HepG2 (cell line): ENCODE results near the gene FNBP1L. TPM values are rescaled to one million over a fixed set of nuclear protein-coding genes. Genes with fewer than 3 reads are reported as not detected.

ENCODE experiments used
- CHD2 ChIP-seq: IDR thresholded peaks from 2 replicates; pipeline ENCODE4 v1.6.1; 2011; ENCODE audit warnings: low read depth, low read length, improper control_type of control experiment
- GABPA ChIP-seq, 2 experiments: IDR thresholded peaks; 2 replicates each; pipeline ENCODE4 v1.6.1; 2011 to 2016; ENCODE audit warnings: low read depth in 2 of 2, low read length in 1 of 2, missing biosample characterization in 1 of 2, missing genetic modification characterization in 1 of 2
- KDM1A ChIP-seq: IDR thresholded peaks from 2 replicates; pipeline ENCODE4 v1.6.1; 2016; ENCODE audit warnings: missing compliant biosample characterization
- KMT2B ChIP-seq: IDR thresholded peaks from 2 replicates; pipeline ENCODE4 v1.6.1; 2016; ENCODE audit warnings: missing genetic modification reagents, missing compliant biosample characterization
- MBD4 ChIP-seq: IDR thresholded peaks from 2 replicates; pipeline ENCODE4 v1.6.1; 2012; ENCODE audit warnings: low read length, inconsistent platforms, borderline replicate concordance
- MTA3 ChIP-seq: sonication (generic); formaldehyde crosslinking; IDR thresholded peaks from 2 replicates; pipeline ENCODE4 v1.4.0; 2020; ENCODE audit warnings: missing genetic modification reagents
- NFE2L2 ChIP-seq: fragments of 150-350 bp; IDR thresholded peaks from 2 replicates; pipeline ENCODE4 v1.6.1; 2014; ENCODE audit warnings: low read length
- RAD21 ChIP-seq: fragments of 450-650 bp; formaldehyde crosslinking; IDR thresholded peaks from 2 replicates; pipeline ENCODE4 v1.5.0; 2020; ENCODE audit warnings: mild to moderate bottlenecking
- SUZ12 ChIP-seq: fragments of 150-350 bp; IDR thresholded peaks from 2 replicates; pipeline ENCODE4 v1.6.1; 2014; ENCODE audit warnings: low read depth, low read length
- ZNF564 ChIP-seq: sonication (generic); formaldehyde crosslinking; IDR thresholded peaks from 2 replicates; pipeline ENCODE4 v1.8.1; 2023; ENCODE audit warnings: mild to moderate bottlenecking, missing genetic modification reagents
- ZNF850 ChIP-seq: sonication (generic); formaldehyde crosslinking; conservative IDR thresholded peaks from 2 replicates; pipeline ENCODE4 v1.9.0; 2021; ENCODE audit warnings: mild to moderate bottlenecking, missing genetic modification reagents
- ZSCAN21 ChIP-seq: sonication (generic); formaldehyde crosslinking; IDR thresholded peaks from 2 replicates; pipeline ENCODE4 v1.8.0; 2022; ENCODE audit warnings: mild to moderate bottlenecking, missing genetic modification reagents, moderate library complexity, borderline replicate concordance
- polyA plus RNA-seq, 8 experiments: library from polyadenylated mRNA; depleted of rRNA in 3 of 8; stranded (reverse) in 7 of 8; unstranded in 1 of 8; fragments of >200 nt; fragmentation: Illumina TruSeq in 4 of 8; extraction: Trizol in 4 of 8; gene quantifications; 2 replicates each; pipeline versions ENCODE4 v1.2.1 to v1.2.3, GENCODE V29; 2011 to 2016; ENCODE audit warnings: low read depth in 4 of 8, missing spikeins in 1 of 8, mixed read lengths in 1 of 8; ENCODE audit not compliant: insufficient read depth in 1 of 8
- total RNA-seq, 5 experiments: library from RNA; depleted of rRNA; stranded (reverse); fragments of >200 nt; fragmentation: Illumina TruSeq; extraction: Trizol; gene quantifications; 2 replicates each; pipeline ENCODE4 v1.2.3, GENCODE V29; 2016; ENCODE audit warnings: low read depth in 1 of 5
- TF ChIP-seq, protein P1 (sequence below): sonication (generic); formaldehyde crosslinking; IDR thresholded peaks from 2 replicates; pipeline ENCODE4 v1.4.0; 2020; ENCODE audit warnings: missing genetic modification reagents, low read depth, mild to moderate bottlenecking, borderline replicate concordance
- TF ChIP-seq, protein P2 (sequence below): sonication (generic); formaldehyde crosslinking; IDR thresholded peaks from 2 replicates; pipeline ENCODE4 v1.5.0; 2020; ENCODE audit warnings: mild to moderate bottlenecking, missing genetic modification reagents
- TF ChIP-seq, protein P3 (sequence below): IDR thresholded peaks from 2 replicates; pipeline ENCODE4 v1.6.1; 2016; ENCODE audit warnings: missing compliant biosample characterization, missing genetic modification reagents, borderline replicate concordance
- TF ChIP-seq, protein P4 (sequence below): sonication (generic); formaldehyde crosslinking; IDR thresholded peaks from 2 replicates; pipeline ENCODE4 v1.4.0; 2020; ENCODE audit warnings: missing genetic modification reagents, mild to moderate bottlenecking, borderline replicate concordance
- TF ChIP-seq, protein P5 (sequence below): sonication (generic); formaldehyde crosslinking; IDR thresholded peaks from 2 replicates; pipeline ENCODE4 v1.4.0; 2020; ENCODE audit warnings: mild to moderate bottlenecking, missing genetic modification reagents

The FNBP1L gene
- total and polyA plus RNA-seq, 2 of the 13 experiments (the other 11 are each of a cell fraction or from before 2014, with no cell fraction given), result 24.1 to 27.1 TPM

DNA sequence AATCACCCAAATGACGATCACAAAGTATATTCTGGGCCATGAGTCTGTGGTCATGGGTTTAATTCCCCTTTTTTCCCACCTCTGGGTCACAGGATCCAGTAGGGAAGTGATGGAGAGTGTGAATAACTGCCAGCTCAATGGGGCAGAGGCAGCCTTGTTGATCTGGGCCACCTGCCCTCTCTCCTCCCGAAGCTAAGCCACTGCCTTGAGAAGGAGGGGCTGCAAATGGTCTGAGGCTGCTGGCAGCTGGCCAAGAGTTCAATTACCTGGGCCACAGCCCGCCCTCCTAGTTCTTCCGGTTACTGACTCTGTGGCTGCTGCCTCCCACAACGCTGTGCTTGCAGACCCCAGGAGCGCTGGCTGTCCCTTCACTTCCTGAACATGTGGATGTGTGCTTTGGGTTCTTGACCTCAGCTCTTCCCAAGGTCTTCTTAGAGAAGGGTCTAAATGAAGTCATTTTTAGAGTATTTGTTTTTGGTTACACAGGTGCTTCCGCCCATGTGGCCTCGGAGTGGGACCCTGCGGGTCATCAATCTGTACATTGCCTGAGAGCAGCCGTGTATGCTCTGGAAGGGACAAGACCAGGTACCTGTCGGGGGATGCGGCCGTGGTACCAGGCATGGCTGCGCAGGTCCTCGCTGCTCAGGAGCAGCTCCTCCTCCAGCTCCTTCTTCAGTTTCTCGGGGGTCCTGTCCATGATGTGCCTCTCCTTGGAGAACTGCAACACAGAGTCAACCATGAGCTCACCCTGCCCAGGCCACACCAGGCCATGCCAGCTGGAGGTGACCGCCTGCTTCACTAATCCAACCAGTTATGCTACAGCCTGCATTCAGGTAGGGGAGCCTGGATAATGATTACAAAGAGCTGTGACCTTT is 144.0 kb downstream of the FNBP1L start (continued):
- TF ChIP-seq SUZ12 (no peak), CHD2 (no peak), ZNF850 (CRISPR knock-in tag) (no peak), NFE2L2 (no peak), ZNF564 (CRISPR knock-in tag) (peak; percentile 81), RAD21 (CRISPR knock-in tag) (no peak; the same call in 1 of the 2 replicates), KMT2B (CRISPR knock-in tag) (no peak; the same call in 1 of the 2 replicates), MBD4 (no peak), GABPA (IDR thresholded peaks at IDR 0.05; ENCODE audit: low read depth, low read length) (no peak; the same call in 1 of the 2 replicates), GABPA (CRISPR knock-in tag; IDR thresholded peaks at IDR 0.05; ENCODE audit: low read depth) (peak; percentile 81), MTA3 (CRISPR knock-in tag) (no peak), ZSCAN21 (peak; percentile 49; the same call in 1 of the 2 replicates), KDM1A (CRISPR knock-in tag) (no peak)
- TF ChIP-seq, protein P1, sequence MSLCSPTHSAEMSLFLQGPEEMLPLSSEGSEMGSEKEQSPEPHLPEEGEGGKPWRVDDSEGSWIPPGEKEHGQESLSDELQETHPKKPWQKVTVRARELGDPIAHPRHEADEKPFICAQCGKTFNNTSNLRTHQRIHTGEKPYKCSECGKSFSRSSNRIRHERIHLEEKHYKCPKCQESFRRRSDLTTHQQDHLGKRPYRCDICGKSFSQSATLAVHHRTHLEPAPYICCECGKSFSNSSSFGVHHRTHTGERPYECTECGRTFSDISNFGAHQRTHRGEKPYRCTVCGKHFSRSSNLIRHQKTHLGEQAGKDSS, result peak; percentile 88; the same call in 1 of the 2 replicates
- TF ChIP-seq, protein P2, sequence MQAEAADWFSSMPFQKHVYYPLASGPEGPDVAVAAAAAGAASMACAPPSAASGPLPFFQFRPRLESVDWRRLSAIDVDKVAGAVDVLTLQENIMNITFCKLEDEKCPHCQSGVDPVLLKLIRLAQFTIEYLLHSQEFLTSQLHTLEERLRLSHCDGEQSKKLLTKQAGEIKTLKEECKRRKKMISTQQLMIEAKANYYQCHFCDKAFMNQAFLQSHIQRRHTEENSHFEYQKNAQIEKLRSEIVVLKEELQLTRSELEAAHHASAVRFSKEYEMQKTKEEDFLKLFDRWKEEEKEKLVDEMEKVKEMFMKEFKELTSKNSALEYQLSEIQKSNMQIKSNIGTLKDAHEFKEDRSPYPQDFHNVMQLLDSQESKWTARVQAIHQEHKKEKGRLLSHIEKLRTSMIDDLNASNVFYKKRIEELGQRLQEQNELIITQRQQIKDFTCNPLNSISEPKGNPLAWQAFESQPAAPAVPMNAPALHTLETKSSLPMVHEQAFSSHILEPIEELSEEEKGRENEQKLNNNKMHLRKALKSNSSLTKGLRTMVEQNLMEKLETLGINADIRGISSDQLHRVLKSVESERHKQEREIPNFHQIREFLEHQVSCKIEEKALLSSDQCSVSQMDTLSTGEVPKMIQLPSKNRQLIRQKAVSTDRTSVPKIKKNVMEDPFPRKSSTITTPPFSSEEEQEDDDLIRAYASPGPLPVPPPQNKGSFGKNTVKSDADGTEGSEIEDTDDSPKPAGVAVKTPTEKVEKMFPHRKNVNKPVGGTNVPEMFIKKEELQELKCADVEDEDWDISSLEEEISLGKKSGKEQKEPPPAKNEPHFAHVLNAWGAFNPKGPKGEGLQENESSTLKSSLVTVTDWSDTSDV (CRISPR knock-in tag), result no peak
- TF ChIP-seq, protein P3, sequence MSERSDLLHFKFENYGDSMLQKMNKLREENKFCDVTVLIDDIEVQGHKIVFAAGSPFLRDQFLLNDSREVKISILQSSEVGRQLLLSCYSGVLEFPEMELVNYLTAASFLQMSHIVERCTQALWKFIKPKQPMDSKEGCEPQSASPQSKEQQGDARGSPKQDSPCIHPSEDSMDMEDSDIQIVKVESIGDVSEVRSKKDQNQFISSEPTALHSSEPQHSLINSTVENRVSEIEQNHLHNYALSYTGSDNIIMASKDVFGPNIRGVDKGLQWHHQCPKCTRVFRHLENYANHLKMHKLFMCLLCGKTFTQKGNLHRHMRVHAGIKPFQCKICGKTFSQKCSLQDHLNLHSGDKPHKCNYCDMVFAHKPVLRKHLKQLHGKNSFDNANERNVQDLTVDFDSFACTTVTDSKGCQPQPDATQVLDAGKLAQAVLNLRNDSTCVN (CRISPR knock-in tag), result no peak
- TF ChIP-seq, protein P4, sequence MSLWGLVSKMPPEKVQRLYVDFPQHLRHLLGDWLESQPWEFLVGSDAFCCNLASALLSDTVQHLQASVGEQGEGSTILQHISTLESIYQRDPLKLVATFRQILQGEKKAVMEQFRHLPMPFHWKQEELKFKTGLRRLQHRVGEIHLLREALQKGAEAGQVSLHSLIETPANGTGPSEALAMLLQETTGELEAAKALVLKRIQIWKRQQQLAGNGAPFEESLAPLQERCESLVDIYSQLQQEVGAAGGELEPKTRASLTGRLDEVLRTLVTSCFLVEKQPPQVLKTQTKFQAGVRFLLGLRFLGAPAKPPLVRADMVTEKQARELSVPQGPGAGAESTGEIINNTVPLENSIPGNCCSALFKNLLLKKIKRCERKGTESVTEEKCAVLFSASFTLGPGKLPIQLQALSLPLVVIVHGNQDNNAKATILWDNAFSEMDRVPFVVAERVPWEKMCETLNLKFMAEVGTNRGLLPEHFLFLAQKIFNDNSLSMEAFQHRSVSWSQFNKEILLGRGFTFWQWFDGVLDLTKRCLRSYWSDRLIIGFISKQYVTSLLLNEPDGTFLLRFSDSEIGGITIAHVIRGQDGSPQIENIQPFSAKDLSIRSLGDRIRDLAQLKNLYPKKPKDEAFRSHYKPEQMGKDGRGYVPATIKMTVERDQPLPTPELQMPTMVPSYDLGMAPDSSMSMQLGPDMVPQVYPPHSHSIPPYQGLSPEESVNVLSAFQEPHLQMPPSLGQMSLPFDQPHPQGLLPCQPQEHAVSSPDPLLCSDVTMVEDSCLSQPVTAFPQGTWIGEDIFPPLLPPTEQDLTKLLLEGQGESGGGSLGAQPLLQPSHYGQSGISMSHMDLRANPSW, result peak; percentile 34; the same call in 1 of the 2 replicates
- TF ChIP-seq, protein P5, sequence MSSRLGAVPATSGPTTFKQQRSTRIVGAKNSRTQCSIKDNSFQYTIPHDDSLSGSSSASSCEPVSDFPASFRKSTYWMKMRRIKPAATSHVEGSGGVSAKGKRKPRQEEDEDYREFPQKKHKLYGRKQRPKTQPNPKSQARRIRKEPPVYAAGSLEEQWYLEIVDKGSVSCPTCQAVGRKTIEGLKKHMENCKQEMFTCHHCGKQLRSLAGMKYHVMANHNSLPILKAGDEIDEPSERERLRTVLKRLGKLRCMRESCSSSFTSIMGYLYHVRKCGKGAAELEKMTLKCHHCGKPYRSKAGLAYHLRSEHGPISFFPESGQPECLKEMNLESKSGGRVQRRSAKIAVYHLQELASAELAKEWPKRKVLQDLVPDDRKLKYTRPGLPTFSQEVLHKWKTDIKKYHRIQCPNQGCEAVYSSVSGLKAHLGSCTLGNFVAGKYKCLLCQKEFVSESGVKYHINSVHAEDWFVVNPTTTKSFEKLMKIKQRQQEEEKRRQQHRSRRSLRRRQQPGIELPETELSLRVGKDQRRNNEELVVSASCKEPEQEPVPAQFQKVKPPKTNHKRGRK (CRISPR knock-in tag), result no peak
